DMS79 treated with DMSO at 0.1 percent for 48 hours (cell line): Measurements from ENCODE around the gene RPS5.
"Not testable (repeated sequence)": the region's sequence is repeated elsewhere in the genome, so short reads cannot be mapped to it uniquely, and the experiment has no call there.

Source experiments
- DNase-seq: peaks from one replicate; lab custom pipeline; 2025; lab: John Stamatoyannopoulos, UW

The RPS5 gene

DNA sequence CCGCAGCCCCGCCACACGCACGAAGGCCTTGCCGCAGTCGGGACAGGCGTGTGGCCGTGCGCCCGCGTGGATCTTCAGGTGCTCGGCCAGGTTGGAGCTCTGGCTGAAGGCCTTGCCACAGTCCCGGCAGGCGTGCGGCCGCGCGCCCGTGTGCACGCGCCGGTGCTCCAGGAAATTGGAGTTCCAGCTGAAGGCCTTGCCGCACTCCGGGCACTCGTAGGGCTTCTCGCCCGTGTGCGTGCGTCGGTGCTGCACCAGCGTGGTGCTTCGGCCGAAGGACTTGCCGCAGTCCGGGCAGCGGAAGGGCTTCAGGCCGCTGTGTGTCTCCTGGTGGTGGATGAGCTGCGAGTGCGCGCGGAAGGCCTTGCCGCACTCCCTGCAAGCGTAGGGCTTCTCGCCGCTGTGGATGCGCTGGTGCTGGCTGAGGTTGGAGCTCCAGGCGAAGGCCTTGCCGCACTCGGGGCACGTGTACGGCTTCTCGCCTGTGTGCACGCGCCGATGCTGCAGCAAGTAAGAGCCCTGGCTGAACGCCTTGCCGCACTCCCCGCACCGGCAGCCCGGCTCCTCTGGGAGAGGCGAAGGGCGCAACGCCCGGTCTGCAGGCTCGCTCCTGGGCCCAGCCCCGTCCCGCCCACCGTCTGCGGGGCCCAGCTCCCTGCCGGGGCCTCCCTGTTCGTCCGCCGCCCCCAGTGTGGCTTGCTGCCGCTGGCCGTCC, 30.1 kb upstream of the RPS5 start:
- no peak for DNase-seq

DNA sequence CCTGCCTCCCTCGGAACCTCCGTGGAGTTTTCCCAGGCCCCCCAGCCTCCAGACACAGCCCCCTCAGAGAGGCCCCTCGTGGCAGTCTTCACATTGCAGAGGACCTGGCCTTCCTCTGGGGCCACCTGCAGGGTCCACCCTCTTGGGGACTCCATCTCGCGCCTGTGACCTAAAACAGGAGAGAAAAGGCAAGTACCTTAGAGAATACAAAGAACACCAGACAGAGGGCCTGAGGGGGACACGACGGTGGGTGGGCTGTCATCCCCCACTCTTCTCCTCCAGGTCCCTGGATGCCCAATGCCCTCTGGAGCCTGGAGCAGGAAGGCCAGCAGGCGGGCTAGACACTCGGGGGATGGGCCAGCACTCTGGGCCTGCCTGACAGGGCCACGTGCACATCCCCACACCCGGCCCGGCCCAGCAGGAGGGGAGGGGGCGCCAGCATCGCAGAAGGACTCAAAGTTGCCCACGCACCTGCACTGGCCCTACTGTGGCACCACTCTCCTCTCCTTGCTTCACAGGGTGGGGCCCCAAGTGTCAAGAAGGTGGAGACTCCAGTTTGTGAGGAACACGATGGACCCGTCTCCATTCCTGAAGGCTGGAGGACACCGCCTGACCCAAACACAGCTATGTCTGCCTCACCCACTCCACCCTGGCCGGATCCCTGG, 29.5 kb upstream of the RPS5 start:
- DNase-seq, result no peak

DNA sequence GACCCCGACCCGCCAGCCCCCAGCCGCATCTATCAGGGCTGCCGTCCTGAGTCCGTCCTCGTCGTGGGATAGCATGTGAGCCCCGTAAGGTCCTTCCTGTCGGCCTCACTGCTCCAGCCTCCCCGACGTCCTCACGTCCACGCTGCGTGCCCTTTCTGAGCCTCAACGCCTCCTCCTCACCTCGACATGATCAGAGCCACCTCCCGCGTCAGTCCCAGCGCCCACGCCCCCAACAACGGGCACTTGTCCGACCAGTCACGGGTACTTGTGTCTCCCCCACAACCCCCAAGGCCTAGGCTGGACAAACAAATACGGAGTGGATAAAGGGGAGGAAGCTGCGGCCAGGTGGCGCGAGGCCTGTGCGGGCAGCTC, 25.2 kb upstream of the RPS5 start:
- DNase-seq, result peak; percentile 64

DNA sequence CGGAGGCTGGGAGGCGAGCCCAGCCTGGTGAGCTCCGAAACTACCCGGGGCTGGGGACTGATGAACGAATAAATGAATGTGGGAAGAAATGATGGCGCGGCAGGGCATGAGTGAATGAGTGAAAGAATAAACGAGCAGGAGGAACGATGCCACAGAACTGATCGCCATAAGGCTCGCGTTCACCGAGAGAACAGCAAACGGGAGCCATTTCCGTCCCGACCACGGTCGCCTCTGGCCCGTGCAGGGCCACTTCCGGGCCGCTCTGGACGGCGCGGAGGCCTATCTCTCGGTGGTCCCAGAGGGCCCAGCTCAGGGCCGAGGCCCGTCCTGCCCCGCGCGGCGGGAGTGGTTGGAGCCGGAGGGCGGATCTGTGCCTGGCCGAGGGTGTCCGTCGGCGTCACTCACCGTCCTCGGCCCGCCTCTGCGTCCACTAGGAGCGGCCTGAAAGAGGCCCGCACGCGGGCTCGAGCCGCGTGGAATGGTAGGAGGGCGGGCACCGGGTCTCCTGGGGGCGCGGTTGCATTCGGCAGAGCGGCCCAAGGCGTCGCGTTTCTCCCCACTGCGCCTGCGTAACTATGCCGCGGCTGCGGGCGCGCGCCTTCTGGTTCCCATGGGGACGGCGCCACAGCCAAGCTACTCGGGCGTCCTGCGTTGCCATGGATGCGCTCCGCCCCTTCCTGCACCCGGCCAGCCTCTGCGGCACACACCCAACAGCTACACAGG, 24.6 kb upstream of the RPS5 start, which contains the start of gene ZNF497:
Gene ZNF497, minus strand, starts transcription at position 480 of the 723 bp plus-strand sequence. CDS start 5,116 bp downstream, outside the sequence.
- DNase-seq, result peak; percentile 91

DNA sequence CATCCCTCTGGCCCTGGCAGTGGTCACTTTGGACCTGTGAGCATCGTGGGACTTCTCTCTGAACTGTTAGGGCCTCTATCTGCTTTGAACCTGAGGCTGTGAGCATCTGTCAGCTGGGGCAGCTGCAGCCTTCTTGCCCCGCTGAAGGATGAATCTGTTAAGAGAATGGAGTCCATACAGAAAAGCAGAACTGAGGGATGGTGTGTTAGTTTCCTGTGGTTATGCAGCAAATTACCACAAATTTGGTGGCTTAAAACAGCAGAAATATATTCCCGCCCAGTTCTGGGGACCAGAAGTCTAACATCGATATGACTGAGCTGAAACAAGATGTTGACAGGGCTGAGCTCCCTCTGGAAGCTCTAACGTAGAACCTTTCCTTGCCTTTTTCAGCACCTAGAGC, 22.9 kb upstream of the RPS5 start:
- no peak for DNase-seq

DNA sequence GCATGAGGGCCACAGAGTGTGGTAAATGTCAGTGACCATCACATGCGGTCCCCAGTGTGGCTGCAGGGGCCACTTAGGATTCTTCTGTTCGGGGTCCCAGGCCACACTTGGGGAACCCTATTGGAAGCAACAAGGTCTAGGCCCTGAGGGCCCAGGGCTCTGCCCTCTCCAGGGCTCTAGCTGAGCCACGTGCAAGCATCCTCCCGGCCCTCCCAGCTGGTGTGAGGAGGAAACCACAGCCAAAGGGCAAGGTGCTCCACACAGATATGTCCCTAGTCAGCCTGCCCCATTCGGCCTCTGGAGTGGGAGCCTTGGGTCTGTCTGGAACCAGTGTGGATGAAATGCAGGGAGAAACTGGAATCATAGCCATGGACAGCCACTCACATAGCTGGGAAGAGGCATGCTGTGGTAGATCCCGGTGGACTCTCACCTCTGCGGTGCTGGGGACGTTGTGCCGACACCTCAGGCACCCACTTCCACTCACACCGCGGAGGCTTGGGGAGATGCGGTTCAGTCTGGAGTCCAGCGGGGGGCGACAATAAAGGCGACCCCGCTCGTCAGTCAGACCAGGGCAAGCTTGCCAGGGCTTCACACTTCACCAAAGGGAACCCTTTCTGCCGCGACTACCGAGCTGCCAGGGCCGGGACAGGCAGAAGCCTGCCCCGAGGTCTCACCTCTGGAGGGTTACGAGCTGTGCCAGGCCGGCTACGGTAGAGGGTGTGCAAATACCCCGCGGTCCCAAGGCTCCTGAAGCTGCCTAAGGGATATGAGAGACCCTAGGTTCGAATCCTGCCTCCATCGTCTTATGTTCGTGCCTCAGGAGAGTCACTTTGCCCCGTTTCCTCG, 20.3 kb upstream of the RPS5 start:
- DNase-seq, result no peak

DNA sequence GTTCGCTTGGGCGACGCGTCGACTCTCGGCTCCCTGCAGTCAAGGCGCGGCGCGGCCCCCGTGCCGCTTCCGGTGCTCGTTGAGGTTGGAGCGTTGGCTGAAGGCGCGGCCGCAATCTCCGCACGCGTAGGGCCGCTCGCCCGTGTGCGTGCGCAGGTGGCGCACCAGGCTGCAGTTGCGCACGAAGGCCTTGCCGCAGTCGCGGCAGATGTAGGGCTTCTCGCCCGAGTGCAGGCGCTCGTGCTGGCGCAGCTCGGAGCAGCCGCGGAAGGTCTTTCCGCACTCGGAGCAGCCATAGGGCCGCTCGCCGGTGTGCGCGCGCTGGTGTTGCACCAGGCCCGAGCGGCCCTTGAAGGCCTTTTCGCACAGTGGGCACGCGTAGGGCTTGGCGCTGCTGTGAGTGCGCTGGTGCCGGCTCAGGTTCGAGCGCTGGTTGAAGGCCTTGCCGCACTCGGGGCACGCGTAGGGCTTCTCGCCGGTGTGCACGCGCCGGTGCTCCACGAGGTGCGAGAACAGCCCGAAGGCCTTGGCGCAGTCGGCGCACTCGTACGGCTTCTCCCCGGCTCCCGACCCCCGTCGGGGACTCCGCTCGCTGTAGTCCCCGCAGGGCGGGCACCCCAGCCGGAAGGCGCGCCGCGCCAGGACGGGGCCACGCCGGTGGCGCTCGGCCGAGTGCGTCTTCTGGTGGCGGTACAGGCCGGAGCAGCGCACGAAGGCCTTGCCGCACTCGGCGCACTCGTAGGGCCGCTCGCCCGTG, 19.2 kb upstream of the RPS5 start:
- no peak for DNase-seq

DNA sequence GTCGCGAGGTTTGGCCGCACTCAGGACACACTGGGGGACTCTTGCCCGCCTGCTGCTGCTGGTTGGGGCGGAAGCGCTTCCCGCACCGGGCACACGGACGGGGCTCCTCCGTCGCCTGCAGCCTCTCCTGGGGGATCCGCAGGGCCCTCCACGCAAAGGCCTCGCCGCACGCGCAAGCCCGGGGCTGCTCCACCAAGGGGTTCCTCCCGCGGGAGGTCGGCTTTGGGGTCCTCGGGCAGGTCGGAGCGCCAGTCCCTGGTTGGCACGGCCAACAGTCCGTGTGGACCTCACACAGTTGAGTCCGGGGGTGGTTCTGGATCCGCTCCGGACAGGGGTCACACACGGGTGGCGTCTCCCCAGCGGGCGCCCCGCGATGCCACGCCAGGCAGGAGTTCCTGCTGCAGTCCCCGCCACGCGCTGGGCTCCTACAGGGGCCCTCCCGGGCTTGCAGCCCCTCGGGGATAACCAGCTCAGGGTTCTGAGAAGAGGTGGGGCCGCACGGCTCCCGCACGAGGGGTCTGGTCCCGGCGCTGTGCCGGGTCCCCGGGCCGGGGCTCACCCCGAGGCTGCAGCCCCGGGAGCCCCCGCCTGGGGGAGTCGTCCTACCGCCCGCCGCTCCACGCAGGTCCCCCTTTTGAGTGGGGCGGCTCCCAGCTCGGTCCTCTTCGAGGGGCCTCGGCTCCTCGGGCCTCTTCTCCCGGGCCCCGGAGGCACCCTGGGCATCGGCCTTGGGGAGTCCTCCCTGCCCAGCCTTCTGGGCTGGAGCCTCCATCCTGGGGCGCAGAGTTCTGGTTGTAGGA, 18.3 kb upstream of the RPS5 start:
- no peak for DNase-seq

DNA sequence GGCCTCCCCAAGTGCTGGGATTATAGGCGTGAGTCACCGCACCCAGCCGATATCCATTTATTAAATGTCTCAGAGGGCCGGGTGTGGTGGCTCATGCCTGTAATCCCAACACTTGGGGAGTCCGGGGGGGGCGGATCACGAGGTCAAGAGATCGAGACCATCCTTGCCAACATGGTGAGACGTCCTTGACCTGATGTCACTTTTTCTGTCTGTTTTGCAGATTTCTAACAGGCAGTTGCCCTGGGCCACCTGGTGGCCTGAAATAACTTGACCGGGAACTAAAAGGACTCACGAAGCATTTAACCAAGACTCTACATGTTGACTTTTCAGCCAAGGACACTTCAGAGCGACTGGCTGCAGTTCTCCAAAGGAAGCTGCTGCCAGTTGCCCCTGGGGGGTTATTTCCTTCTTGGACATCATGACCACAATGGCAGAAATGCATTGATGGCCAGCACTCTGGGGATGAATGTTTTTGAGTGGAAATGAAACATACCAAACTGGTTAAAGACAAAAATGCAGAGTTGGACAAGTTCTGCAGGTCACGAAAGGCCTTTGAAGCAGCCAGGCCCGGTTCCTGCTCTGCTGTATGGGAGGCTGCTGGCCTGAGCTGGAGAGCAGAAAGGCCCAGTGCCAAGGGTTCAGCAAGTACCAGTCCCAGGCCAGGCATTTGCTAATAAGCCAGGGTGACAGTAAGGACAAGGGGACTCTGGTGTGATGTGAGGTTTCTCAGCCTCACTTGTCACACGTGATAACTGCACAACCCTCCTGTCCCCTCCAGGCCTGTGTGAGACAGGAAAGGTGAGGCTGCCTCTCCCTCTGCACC, 14.5 kb upstream of the RPS5 start:
- no peak for DNase-seq

DNA sequence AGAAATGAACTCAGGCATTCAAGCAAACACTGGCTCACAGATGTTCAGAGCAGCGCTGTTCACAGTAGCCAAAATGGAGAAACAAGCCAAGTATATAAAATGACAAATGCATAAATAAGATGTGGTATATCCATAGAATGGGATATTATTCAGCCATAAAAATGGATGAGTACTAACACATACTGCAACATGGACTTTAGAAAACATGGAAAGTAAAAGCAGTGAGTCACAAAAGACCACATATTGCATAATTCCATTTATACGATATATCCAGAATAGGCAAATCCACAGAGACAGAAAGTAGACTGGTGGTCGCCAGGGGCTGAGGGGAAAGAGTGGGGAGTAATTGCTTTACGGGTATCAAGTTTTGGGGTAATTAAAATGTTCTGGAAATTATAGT, 12.9 kb upstream of the RPS5 start:
- DNase-seq, result no peak

DNA sequence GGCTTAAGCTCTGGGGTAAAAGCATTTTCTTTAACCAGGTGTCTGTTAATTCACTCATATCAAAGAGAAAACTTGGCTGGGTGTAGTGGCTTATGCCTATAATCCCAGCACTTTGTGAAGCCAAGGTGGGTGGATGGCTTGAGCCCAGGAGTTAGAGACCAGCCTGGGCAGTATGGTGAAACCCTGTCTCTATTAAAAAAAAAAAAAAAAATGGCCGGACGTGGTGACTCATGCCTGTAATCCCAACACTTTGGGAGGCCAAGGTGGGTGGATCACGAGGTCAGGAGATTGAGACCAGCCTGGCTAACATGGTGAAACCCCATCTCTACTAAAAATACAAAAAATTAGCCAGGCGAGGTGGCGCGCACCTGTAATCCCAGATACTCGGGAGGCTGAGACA, 10.3 kb upstream of the RPS5 start:
- not testable (repeated sequence) for DNase-seq

DNA sequence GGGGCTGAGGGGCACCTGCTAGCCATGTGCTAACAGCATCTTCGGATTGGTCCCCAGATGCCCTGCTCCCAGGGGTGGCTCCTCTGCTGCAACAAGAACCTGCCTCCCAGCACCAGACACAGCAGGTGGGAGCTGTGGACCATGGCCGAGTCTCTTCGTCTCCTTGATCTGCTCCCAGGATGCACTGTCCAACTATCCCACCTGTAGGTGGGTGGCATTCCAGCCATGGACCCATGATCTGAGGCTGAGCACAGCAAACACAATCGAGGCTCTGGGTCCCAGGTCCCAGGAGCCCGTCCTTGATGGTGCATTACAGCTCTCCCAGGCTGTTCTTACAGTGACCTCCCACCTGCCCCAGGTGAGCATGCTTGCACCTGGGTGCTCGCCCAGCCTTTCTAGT, 7.8 kb upstream of the RPS5 start:
- DNase-seq, result no peak

DNA sequence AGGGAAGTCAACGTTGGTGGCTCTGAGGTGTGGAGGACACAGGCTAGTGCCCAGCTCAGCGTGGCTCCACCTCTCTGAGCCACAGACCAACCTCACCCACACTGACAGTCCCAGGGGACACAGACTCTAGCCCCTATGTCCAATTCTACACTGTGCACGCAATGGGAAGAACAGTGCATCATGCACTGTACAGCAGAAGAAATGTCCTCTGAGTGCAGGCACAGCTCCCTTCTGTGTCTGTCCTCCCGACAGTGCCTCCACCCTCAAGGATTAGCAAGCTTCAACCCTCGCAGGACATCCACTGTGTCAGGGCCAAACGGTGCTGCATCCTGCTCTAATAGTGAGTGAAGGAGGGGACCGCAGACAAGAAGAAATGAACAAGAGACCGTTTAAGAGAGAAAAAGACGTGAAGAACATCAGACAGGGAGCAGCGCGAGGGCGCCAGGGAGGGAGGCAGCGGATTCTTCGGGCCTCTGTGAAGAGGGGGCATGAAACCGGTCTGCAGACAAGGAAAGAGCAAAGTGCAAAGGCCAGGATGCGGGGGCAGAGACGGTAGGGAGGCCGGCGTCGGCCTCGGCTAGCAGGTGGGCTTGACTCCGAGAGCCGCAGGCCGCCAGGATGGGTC, 6.9 kb upstream of the RPS5 start:
- peak; percentile 51 for DNase-seq

DNA sequence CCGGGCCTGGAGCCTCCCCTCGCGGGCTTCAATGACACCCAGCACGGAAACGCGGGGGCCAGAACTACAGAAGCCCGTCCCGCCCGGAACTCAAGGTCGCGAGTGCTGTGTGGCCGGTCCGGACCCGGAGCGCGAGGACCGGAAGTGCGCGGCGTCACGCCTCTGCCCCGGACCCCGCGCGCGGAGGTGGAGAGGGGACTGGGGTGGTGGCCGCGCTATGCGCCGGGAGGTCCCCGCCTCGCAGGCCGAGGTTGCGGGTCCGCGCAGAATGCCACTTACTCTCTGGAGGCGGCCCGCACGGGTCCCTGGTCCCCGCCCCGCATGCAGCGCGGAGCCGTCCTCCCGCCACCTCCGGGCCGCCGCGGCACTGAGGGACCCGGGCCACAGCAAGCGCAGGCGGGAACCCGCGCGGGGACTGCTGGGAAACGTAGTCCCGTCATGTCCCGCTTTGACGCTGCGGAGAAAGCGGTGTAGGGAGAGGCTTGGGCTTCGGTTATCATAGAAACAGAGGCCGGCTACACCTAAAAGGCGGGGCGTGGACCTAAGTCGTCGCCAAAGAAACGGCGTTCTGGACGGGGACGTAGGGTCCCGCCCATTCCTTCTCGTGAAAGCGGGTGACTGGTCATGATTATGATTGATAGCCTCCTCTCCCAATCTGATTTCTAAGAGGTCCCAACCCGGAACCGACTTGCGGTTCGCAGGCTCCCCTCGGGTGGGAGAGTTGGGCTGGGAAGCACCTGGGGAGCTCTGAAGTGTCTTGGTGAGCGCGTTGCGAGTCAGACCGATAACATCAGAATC, 6.2 kb upstream of the RPS5 start, which contains the start of gene ZNF837:
Gene ZNF837, minus strand, starts transcription at position 369 of the 798 bp plus-strand sequence. CDS start 11,698 bp downstream, outside the sequence.
- DNase-seq, result peak; percentile 99

DNA sequence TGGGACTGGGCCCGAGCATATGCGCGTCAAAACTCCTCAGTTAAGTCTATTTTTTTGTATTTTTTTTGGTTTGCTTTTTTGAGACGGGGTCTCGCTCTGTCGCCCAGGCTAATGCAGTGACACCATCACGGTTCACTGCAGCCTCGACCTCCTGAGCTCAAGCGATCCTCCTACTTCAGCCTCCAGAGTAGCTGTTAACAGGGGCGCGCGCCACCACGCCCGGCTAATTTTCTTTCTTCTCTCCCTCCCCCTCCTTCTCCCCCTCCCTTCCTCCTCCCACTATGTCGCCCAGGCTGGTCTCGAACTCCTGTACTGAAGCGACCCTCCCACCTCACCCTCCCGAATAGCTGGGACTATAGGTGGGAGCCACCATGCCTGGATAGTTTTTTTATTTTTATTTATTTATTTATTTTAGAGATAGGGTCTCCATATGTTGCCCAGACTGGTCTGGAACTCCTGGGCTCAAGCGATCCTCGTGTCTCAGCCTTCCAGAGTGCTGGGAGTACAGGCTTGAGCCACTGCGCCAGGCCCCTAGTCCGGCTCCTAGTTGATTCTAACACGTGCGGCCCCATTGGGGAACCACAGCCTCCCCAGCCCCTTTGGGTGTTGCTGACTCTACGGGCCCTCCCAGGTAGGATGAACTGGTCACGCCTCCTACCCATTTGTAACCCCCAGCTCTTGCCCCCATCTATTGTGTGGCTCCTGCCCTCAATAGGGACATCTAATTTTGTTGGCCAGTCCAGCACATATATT, 5.4 kb upstream of the RPS5 start:
- DNase-seq, result no peak

DNA sequence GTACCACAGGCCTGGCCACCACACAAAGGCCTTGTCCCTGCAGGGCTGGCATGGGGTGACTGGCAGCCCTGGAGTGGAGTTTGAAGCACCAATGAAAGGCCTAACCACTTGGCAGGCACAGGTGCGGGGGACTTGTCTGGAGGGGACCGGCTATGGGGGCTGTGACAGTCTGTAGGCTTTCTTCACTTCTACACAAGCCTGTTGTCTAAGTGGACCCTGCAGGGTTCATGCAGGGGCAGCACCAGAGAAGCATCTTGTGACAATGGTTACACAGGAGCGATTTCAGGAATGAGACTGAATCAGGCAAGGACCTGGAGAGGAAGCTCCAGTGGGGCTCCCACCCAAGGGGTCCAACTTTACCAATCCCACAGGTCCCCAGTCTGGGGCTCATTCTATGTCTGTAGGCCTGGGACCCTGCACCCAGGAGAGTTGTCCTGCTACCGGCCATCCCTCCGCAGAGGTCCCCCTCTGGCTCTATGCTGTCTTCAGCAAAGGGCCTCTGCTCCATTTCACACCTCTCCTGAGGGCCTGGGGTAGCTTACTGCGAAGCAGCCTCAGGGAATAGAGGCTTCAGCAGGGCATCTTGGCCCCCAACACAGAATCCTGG, 4.0 kb upstream of the RPS5 start:
- DNase-seq, result no peak

DNA sequence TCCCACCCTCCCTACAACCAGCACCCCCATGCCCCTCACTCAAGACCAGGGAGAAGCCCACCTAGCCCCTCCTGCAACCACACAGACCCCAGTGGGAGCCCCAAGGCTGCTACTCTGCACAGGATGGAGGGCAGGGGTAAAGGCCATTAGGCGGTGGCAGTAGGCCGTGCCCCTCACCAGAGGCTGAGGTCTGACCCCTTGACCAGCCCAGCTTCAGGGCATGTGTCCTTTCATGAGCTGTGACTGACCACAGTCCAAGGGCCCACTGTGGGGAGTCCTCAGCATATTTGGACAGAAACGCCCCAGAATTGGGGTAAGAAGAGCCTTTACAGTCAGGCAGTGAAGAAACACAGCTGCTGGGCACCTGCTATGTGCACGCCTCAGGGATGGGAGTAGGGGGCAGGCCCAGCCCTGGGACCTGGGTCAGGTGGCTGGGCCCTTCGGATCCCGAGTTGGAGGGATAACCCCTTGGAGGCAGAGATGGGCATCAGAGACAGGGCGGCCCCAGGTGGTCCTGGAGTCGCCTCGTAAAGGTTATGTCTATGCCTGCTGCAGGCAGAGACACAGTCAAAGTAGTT, 1.7 kb upstream of the RPS5 start:
- no peak for DNase-seq
